Measurements from ENCODE around the gene TOLLIP. TPM values are rescaled to one million over a fixed set of nuclear protein-coding genes. Genes with fewer than 3 reads are reported as not detected.
"Not testable (repeated sequence)": the region's sequence is repeated elsewhere in the genome, so short reads cannot be mapped to it uniquely, and the experiment has no call there.

The TOLLIP gene
- total RNA-seq, 2 experiments from 2014 or later: 33.9 to 36.8 TPM

DNA sequence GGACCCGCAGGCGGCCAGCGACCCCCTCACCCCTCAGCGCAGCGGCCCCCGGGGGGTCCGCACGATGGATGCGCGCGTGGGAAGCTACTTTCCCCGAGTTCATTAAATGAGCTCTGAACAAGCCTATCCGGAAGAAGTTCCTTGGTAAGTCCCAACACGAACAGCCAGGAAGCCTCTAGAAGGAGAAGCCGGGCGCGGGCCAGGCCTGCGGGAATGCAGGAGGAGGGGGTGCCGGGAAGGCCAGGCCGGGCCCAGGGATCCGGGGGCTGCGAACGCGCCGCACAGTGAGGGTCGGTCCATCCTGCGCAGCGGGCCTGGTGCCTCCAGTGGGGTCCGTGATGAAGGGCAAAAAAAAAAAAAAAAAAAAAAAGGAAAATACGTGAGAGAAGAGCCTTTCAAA, 36.9 kb downstream of the TOLLIP start:
- H3K4me3 Mint-ChIP-seq: no peak overlapping the region
- no peaks in the 10 kb centered on the region for H3K36me3 Mint-ChIP-seq (ENCODE audit: low read depth)
- H3K27me3 Mint-ChIP-seq: no peaks in the 10 kb centered on the region
- DNase-seq: no peak
- ChIA-PET POLR2A (no interaction called here), CTCF (no interaction called here)
- H3K4me1 Mint-ChIP-seq: no peaks in the 10 kb centered on the region
- no peak overlapping the region for H3K27ac Mint-ChIP-seq
- H3K9me3 Mint-ChIP-seq: no peaks in the 10 kb centered on the region

DNA sequence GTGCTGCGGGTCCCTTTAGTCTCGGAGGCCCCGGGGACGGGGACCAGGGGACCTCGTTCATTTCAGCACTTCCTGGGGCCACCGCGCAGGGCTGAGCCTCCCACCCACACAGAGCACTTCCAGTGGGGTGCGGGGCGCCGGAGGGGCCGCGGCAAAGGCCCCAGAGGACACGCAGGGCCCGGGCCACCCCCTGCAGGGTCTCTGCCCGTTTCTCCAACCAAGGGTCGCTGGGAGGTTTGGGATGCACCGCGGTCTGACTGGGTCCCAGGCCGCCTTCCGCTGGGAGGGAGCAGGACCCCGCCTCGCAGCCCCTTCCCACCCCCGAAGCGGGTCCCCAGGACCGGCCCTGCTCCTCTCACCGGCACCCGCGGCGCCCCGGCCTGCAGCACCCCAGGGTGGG, 37.5 kb downstream of the TOLLIP start:
- no peak overlapping the region for H3K27ac Mint-ChIP-seq
- ChIA-PET POLR2A (no interaction called here), CTCF (no interaction called here)
- no peak overlapping the region for H3K4me3 Mint-ChIP-seq
- H3K36me3 Mint-ChIP-seq (ENCODE audit: low read depth): no peaks in the 10 kb centered on the region
- no peaks in the 10 kb centered on the region for H3K4me1 Mint-ChIP-seq
- DNase-seq: no peak
- no peaks in the 10 kb centered on the region for H3K9me3 Mint-ChIP-seq
- no peaks in the 10 kb centered on the region for H3K27me3 Mint-ChIP-seq

DNA sequence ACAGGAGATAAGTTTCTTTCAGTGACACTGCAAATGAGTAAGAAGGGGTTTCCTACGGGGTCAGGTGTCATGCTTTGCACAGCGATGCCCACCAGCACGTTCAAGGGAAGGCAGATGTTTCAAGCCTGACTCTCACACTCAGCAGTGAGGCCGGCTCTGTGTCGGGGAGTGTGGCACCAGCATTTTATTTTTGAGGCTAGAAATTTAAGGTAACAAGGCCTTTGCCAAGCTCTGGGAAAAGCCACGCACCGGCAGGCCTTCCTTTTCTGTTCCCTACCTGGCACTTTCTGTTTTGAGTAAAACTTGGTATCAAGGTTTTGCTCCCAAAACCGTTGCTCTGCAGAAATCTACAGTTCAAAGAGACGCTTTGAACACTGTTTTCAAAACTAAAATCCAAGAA, 38.0 kb downstream of the TOLLIP start:
- DNase-seq: no peak
- CTCF ChIA-PET: no interaction called here
- POLR2A ChIA-PET: no interaction called here
- no peaks in the 10 kb centered on the region for H3K27me3 Mint-ChIP-seq
- no peak overlapping the region for H3K27ac Mint-ChIP-seq
- H3K9me3 Mint-ChIP-seq: peaks cover 5% of the 10 kb centered on the region
- no peaks in the 10 kb centered on the region for H3K4me1 Mint-ChIP-seq
- no peaks in the 10 kb centered on the region for H3K36me3 Mint-ChIP-seq (ENCODE audit: low read depth)
- H3K4me3 Mint-ChIP-seq: no peak overlapping the region

DNA sequence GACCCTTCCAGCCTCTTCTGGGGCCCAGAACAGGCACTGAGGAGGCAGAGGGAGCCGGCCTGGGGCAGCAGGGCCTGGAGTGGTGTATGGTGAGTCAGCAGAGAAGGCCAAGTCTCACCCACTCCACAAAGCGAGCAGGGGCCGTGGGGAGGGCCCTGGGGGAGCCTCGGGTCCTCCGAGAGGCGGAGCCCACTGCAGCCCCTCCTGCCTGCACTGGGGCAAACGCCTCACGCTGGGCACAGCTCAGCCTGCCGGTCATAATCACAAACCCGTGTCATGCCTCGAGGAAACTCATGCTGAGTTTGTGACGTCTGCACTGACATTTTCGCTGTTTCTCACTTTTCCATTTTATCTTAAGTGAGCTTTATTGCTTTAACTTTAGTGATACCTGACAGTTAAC, 38.4 kb downstream of the TOLLIP start:
- H3K4me3 Mint-ChIP-seq: no peak overlapping the region
- H3K9me3 Mint-ChIP-seq: peaks cover 5% of the 10 kb centered on the region
- no peaks in the 10 kb centered on the region for H3K36me3 Mint-ChIP-seq (ENCODE audit: low read depth)
- CTCF ChIA-PET: no interaction called here
- POLR2A ChIA-PET: no interaction called here
- no peaks in the 10 kb centered on the region for H3K4me1 Mint-ChIP-seq
- H3K27me3 Mint-ChIP-seq: no peaks in the 10 kb centered on the region
- DNase-seq: no peak
- H3K27ac Mint-ChIP-seq: no peak overlapping the region

DNA sequence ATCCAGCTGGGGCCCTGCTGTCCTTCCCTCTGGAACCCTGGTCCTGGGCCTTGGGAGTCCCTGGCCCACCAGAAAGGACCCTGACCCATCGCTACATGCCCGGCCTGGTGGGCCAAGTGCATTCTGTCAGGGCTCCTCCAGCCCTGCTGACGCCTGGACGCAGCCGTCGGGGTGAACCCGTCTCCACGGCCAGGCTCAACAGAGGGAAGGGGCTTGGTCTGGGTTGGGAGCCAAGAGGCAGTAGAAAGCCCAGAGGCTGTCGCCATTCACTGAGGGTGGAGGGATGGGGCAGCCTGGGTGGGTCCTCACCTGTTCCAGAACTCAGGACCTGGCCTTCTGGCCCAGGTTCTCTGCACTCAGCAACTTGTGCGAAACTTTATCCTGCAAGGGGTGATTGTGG, 39.0 kb downstream of the TOLLIP start:
- DNase-seq: no peak
- POLR2A ChIA-PET: no interaction called here
- Mint-ChIP-seq H3K27me3 (no peaks in the 10 kb centered on the region), H3K4me3 (no peak overlapping the region), H3K36me3 (ENCODE audit: low read depth) (no peaks in the 10 kb centered on the region), H3K9me3 (peaks cover 5% of the 10 kb centered on the region), H3K4me1 (no peaks in the 10 kb centered on the region), H3K27ac (no peak overlapping the region)
- CTCF ChIA-PET: no interaction called here

DNA sequence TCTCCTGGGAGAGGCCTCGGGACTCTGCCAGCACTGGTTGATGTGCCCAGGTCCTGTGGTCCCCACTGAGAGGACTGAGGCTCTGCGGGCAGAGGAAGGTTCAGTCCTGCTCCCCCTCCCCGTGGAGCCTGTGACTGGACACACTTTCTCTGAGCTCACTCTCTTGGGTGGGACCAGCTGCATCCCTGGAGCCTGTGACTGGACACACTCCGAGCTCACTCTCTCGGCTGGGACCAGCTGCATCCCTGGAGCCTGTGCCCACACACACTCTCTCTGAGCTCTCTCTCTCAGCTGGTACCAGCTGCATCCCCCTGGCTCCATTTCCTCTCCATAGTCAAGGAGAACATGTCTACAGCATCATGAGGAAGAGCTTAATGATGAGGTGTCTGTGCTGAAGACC, 39.5 kb downstream of the TOLLIP start:
- H3K9me3 Mint-ChIP-seq: peaks cover 10% of the 10 kb centered on the region

DNA sequence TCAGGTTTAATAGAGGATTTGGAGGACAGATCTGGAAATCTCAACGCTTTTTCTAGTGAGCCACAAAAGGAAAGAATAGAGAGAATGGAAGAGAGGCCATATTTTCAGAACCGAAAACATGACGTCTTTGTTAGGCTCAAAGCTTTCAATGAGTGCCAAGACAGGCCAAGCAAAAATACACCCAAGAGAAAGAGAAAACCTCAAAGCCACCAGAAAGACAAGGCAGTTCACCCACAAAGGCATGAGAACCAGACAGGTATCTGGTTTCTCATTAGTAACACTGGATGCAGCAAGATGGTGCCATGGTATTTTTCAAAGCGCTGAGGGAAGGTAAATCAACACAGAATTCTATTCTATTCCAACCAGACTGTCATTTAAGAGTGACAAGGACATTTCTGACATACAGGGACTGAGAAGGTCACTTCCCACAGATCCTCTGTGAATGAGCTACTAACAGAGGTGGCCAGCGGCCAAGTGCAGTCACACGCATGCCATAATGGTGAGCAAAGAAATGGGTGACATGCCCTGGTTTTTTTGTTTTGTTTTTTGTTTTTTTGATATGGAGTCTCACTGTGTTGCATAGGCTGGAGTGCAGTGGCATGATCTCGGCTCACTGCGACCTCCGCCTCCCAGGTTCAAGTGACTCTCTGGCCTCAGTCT, 41.9 kb downstream of the TOLLIP start:
- Mint-ChIP-seq H3K27ac (no peak overlapping the region), H3K4me3 (no peak overlapping the region), H3K9me3 (peaks cover 15% of the 10 kb centered on the region), H3K36me3 (ENCODE audit: low read depth) (peaks cover 5% of the 10 kb centered on the region), H3K27me3 (no peaks in the 10 kb centered on the region), H3K4me1 (peaks cover 11% of the 10 kb centered on the region)
- ChIA-PET CTCF (no interaction called here), POLR2A (no interaction called here)
- DNase-seq: no peak

More for the DNA sequence above, 39.5 kb downstream of the TOLLIP start:
- H3K4me1 Mint-ChIP-seq: peaks cover under 1% of the 10 kb centered on the region
- ChIA-PET POLR2A (interaction anchor here (0.9 kb wide), 1 partner anchor 39 kb away, joined by 3 read pairs; the partner anchor contains the start of gene TOLLIP), CTCF (no interaction called here)
- no peak for DNase-seq
- no peak overlapping the region for H3K4me3 Mint-ChIP-seq
- no peaks in the 10 kb centered on the region for H3K27me3 Mint-ChIP-seq
- H3K27ac Mint-ChIP-seq: no peak overlapping the region
- H3K36me3 Mint-ChIP-seq (ENCODE audit: low read depth): no peaks in the 10 kb centered on the region

DNA sequence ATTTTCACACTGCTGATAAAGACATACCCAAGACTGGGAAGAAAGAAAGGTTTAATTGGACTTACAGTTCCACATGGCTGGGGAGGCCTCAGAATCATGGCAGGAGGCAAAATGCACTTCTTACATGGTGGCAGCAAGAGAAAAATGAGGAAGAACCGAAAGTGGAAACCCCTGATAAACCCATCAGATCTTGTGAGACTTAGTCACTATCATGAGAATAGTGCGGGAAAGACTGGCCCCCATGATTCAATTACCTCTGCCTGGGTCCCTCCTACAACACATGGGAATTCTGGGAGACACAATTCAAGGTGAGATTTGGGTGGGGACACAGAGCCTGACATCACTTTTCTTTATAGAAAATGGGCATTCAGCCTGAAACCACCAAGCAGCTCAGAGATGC, 42.5 kb downstream of the TOLLIP start:
- CTCF ChIA-PET; H3K36me3 Mint-ChIP-seq (ENCODE audit: low read depth); H3K27ac Mint-ChIP-seq; DNase-seq; H3K27me3 Mint-ChIP-seq; POLR2A ChIA-PET; H3K4me3 Mint-ChIP-seq: not testable (repeated sequence)
- Mint-ChIP-seq H3K4me1 (peaks cover 14% of the 10 kb centered on the region), H3K9me3 (peaks cover 15% of the 10 kb centered on the region)

DNA sequence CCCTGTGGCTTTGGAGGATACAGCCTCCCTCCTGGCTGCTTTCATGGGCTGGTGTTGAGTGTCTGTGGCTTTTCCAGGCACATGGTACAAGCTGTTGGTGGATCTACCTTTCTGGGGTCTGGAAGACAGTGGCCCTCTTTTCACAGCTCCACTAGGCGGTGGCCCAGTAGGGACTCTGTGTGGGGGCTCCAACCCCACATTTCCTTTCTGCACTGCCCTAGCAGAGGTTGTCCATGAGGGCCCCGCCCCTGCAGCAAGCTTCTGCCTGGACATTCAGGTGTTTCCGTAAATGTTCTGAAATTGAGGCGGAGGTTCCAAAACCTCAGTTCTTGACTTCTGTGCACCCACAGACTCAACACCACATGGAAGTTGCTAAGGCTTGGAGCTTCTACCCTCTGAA, 44.0 kb downstream of the TOLLIP start:
- peaks cover 15% of the 10 kb centered on the region for H3K4me1 Mint-ChIP-seq
- H3K36me3 Mint-ChIP-seq (ENCODE audit: low read depth); H3K27me3 Mint-ChIP-seq; POLR2A ChIA-PET; CTCF ChIA-PET; H3K27ac Mint-ChIP-seq; H3K4me3 Mint-ChIP-seq; DNase-seq: not testable (repeated sequence)
- peaks cover 15% of the 10 kb centered on the region for H3K9me3 Mint-ChIP-seq

DNA sequence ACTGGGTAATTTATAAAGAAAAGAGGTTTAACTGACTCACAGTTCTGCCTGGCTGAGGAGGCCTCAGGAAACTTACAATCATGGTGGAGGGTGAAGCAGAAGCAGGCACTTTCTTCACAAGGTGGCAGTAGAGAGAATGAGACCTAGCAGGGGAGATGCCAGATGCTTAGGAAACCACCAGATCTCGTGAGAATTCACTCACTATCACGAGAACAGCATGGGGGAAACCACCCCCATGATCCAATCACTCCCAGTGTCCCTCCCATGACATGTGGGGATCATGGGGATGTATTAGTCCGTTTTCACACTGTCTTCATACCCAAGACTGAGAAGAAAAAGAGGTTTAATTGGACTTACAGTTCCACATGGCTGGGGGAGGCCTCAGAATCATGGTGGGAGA, 45.0 kb downstream of the TOLLIP start:
- H3K4me1 Mint-ChIP-seq: peaks cover 15% of the 10 kb centered on the region
- H3K4me3 Mint-ChIP-seq; CTCF ChIA-PET; H3K36me3 Mint-ChIP-seq (ENCODE audit: low read depth); POLR2A ChIA-PET; H3K27me3 Mint-ChIP-seq; H3K27ac Mint-ChIP-seq: not testable (repeated sequence)
- peaks cover 15% of the 10 kb centered on the region for H3K9me3 Mint-ChIP-seq
- DNase-seq: peak; percentile 39

DNA sequence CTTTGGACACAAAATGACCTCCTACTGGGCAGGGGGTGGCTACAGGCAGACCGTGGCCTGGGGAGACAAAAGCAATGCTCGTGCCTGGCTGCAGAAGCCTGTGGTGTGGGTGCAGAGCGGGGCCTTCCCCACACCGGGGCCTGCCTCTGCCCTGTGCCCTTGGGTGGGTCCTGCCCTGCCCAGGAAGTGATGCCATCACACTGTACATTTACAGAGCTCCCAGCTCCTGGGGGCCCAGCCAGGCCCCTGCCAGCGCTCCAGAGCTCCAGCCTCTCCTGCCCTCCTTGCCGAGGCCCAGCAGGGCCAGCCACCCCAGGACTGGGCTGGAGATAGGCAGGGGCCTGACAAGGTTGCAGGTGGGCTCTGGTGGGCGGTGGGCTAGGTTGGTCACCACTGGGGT, 46.4 kb downstream of the TOLLIP start:
- H3K4me3 Mint-ChIP-seq: peak overlapping the region; percentile 72

DNA sequence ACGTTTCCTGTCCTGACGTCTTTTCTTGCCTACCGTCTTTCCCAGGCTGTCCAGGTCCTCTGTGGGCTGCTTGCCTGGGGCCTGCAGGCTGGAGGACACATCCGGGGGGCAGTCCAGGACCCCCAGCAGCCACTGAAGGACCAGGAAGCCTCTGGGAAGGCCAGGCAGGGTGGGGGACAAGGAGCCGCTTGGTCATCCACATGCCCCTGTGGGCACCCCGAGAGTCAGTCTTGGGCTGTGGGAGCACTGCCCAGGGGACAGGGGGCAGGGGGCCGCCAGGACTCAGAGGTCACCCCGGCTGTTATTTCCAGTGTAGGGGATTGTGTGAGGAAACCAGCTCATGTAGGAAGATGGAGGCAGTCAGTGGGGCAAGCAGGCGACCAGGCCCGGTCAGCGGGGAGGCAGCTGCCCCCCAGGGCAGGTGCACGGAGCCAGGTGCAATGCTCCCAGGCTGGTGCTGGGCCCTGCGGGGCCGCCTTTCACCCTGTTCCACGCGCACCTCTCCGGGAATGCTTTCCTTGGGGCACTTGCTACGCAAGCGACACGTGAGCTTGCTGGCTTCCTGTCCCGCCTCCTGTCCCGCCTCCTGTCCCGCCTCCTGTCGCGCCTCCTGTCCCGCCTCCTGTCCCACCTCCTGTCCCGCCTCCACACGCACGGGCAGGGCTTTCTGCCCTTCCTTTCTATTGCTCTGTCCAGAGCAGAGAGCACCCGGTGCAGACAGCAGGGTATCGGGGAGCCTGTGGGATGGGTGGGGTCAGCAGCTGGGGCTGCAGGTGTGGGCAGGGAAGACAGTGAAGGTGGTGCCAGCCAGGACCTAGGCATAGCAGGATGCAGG, 47.0 kb downstream of the TOLLIP start:
- ChIA-PET CTCF (interaction anchor here (1.3 kb wide), 1 partner anchor 312 kb away, joined by 5 read pairs; no protein-coding TSS in a partner anchor), POLR2A (interaction anchor here (0.6 to 1.9 kb wide), 3 partner anchors 48 to 129 kb away, joined by 3 to 16 read pairs (median 5); partner anchors contain the start of gene TOLLIP)
- Mint-ChIP-seq H3K4me1 (peaks cover 15% of the 10 kb centered on the region), H3K27ac (peak overlapping the region; percentile 77), H3K27me3 (no peaks in the 10 kb centered on the region), H3K4me3 (peak overlapping the region; percentile 72), H3K9me3 (peaks cover 15% of the 10 kb centered on the region), H3K36me3 (ENCODE audit: low read depth) (peaks cover 5% of the 10 kb centered on the region)
- DNase-seq: peak; percentile 88

More for the DNA sequence above, 46.4 kb downstream of the TOLLIP start:
- Mint-ChIP-seq H3K36me3 (ENCODE audit: low read depth) (peaks cover 5% of the 10 kb centered on the region), H3K9me3 (peaks cover 15% of the 10 kb centered on the region), H3K27ac (peak overlapping the region; percentile 77), H3K27me3 (no peaks in the 10 kb centered on the region), H3K4me1 (peaks cover 15% of the 10 kb centered on the region)
- ChIA-PET CTCF (interaction anchor here (1.3 kb wide), 1 partner anchor 312 kb away, joined by 5 read pairs; no protein-coding TSS in a partner anchor), POLR2A (interaction anchor here (1.2 to 1.9 kb wide), 2 partner anchors 47 to 72 kb away, joined by 5 to 16 read pairs; partner anchors contain the start of gene TOLLIP)
- DNase-seq: peak; percentile 29

DNA sequence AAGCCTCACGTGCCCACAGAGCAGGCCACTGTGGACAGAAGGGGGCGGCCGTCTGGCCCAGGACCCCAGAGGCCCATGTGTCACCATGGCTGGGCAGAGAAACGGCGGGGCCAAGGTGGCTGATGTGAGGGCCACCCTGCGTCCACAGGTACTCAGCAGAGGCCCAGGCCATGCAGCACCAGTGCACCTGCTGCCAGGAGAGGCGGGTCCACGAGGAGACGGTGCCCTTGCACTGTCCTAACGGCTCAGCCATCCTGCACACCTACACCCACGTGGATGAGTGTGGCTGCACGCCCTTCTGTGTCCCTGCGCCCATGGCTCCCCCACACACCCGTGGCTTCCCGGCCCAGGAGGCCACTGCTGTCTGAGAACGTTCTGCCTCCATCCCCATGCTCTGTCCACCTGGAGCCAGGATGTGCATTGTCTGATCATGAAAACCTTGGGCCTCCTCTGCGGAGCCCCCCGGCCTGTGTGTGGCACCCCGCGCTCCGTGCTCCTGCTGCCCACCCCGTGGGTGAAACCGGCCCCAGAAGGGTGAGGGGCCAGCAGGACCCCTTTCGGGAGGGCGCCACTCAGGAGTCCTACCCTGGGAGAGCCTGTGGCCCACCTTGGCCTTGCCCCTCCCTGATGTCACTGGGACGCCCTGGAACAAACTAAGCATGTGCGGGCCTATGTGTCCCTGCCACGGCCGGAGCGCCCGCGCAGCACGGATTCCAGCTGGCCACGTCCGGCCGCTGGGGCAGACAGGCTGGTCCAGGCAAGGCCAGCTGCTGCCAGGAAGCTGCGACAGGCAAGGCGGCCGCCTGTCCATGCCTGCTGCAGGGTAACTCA, 48.0 kb downstream of the TOLLIP start:
- DNase-seq: no peak
- peaks cover 5% of the 10 kb centered on the region for H3K36me3 Mint-ChIP-seq (ENCODE audit: low read depth)
- CTCF ChIA-PET: no interaction called here
- POLR2A ChIA-PET: interaction anchor here (1.9 kb wide), 1 partner anchor 49 kb away, joined by 16 read pairs; the partner anchor contains the start of gene TOLLIP
- H3K27me3 Mint-ChIP-seq: no peaks in the 10 kb centered on the region
- H3K9me3 Mint-ChIP-seq: peaks cover 11% of the 10 kb centered on the region
- peaks cover 15% of the 10 kb centered on the region for H3K4me1 Mint-ChIP-seq
- H3K27ac Mint-ChIP-seq: no peak overlapping the region
- H3K4me3 Mint-ChIP-seq: no peak overlapping the region

Measured in activated CD4-positive, alpha-beta memory T cell treated with anti-CD3 and anti-CD28 coated beads, Interleukin-2, amount 10 ng/mL, durations not matched to agents 7 days and 5 days (primary cell).